Activated gamma-delta T cell treated with anti-CD3 and anti-CD28 coated beads, Interleukin-2, amount 50 U/mL, for 16 hours (primary cell): ENCODE results near the gene CSMD2.

ENCODE experiments used
- DNase-seq: peaks from one replicate; pipeline ENCODE4 v3.0.0-alpha.2; 2020; ENCODE audit warnings: low read depth

Gene CSMD2

DNA sequence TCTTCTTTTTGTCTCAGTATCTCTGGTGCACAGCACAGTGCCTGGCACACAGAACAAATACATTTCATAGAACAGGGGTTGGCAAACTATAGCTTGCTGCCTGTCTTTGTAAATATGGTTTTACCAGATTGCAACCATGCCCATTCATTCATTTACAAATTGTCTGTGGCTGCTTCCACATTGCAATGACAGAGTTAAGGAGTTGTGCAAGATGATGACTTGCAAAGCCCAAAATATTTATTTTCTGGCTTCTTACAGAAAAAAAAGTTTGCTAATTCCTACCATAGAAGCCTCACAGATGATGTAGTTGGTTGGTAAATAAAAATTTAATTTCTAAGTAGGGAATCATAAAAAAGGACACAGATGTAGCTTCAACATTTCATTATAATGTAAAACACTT lies 312.3 kb downstream of the CSMD2 start:
- DNase-seq = no peak

DNA sequence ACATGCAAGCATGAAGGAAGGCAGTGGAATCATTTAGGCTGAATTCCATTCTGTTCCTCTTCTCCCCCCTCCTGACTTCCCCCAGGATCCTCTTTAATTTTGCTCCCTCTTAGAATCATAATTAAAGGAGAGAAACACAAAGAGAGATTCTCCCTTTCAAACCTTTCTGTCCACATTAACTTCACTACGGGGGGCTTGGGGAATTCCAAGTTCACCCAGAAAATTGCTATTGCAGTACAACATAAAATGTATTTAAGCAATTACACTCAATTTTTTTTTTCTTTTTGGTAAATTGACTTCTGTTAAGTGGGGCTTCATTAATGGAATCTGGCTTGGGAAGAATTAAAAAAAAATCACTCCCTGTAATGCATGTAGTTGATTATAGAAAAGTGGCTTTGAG lies 314.5 kb downstream of the CSMD2 start:
- no peak for DNase-seq

DNA sequence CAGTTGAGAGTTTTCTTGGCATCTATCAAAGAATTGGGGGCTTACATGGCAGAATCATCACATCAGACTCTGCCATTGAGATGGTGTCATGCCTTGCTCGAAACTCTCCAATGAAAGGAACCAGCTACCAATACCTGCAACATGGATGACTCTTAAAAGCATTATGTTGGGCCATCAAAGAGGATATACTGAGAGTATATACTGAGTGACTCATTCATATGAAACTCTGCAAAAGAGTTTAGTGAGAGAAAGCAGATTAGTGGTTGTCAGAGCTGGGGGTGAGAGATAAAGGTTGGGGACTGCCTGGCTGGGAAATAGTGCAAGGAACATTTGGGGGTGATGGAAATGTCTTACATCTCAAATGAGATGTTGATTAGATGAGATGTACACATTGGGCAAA lies 315.8 kb downstream of the CSMD2 start:
- no peak for DNase-seq

DNA sequence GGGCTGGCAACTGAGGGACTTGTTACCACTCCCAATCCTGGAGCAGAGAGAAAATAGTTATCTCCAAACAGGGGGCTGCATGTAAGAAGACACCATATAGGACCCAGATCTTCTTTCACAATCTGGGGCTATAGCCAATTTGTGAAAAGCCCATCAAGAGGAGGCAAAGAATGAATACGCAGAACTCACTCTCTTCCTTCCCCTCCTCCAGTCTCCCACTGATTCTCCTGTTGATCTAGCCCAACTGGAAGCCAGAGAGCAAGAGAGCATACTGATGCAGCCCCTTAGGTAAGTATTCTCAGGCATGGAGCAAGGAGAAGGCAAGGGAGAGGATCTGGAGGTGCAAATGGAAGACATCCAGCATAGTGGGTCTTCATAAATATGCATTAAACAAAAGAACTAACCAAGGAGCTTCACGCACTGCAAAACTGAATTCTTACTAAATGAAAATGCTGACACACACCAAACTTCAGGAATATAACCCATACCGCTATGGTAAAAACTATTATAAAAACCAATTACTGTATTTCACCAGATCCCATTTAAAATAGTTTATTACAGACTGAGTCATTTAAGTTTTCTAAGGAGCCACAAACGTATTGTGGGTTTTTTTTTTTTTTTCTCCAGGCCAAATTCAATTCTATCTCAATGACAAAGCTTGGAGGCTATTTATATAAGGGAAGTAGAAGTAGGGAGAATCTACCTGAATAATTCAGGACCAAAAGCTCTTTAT lies 316.7 kb downstream of the CSMD2 start:
- no peak for DNase-seq

DNA sequence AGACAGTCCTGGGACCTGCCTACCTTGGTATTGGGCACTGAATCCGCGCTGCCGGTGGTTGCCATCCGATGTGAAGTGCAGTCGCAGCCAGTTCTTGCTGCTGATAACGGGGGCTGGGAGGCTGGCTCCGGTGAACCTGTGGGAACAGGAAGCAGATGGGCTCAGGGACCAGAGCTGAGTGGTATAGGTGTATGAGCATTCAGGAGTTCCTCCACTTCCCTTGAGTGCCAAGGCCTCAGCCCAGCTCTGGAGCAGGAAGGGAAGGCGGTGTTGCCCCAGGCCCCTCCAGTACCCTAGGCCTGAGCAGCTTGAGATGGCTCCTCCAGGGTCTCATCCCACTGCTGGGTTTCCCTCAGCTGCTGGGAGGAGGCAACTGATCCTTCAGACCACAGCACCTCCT lies 318.2 kb downstream of the CSMD2 start:
- DNase-seq = no peak

DNA sequence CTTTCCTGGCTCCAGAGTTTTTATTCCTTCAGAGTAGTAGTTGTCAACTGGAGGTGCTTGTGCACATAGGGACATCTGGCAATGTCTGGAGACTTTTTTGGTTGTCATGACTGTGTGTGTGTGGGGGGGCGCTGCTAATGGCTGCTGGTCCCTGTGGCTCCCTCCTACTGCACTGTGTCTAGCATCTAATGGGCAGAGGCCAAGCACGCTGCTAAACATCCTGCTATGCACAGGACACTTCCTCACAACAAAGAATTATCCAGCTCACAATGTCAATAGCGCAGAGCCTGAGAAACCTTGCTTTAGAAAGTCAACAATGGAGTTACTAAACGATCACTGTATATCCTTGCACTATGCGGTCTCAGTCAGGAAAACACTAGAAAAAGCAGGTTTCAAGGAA lies 320.9 kb downstream of the CSMD2 start:
- no peak for DNase-seq

DNA sequence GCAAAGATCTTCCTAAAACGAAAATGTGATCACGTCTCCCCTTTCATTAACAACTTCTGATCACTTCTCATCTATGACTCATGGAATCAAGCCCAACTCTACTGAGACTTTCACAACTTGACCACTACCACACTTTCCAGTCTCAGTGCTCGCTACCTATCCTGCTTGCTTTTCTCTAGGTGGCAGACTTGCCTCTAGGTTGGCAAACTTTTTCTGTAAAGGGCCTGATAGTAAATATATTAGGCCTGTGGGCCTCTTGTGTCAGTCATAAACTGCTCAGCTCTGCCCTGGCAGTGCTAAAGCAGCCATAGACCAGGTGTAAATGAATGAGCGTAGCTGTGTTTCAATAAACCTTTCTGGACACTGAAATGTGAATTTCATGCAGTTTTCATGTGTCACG lies 322.7 kb downstream of the CSMD2 start:
- DNase-seq = no peak

DNA sequence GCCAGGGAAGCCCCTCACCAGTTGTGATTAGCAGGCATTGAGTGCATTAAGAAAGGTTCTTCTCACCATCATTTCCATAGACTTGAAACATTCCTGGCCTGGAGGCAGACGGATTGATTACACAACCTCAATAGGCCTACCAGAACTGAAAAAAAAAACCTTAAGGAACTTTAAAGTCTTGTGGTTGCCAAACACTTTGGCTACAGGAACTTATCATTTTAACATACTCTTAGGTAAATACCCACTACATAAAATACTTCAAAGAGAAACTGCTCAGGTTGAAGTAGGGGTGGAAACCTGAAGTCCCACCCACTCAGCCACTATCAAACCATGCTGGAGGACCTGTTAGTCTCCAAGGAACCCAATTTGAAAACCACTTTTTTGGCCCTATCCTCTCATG lies 323.5 kb downstream of the CSMD2 start:
- no peak for DNase-seq

DNA sequence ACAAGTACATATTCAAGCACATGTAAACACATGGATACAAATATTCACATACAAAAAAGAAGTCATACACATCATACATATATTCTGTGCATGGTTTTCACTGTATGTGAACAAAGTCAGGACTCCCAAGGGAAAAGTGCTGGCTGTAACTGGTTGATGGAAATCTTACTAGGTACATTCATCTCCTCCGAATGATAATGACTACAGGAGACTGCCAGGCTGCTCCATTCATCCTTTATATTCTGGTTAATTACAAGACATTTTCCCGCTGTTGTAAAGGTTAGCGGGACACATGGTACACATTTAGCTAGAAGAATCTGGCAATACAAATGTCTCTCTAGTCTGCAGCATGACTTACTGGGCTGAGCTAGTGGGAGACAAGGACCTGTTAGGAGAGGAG lies 327.4 kb downstream of the CSMD2 start:
- no peak for DNase-seq

DNA sequence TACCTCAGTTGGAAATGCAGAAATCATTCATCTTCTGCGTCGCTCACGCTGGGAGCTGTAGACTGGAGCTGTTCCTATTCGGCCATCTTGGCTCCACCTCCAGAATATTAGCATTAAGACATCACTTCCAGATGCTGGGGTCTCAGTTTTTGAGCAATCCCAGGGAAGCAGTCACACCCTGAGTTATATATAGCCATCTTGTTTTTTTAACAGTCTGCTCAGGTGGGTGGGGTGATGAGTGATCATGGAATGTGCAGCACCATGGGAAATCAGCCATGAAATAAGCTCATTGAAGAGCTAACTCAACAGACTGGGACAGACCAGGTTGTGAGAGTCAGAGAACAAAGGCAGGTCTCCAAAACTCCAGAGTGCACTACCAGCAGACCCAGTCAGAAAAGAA lies 328.1 kb downstream of the CSMD2 start:
- DNase-seq = no peak

DNA sequence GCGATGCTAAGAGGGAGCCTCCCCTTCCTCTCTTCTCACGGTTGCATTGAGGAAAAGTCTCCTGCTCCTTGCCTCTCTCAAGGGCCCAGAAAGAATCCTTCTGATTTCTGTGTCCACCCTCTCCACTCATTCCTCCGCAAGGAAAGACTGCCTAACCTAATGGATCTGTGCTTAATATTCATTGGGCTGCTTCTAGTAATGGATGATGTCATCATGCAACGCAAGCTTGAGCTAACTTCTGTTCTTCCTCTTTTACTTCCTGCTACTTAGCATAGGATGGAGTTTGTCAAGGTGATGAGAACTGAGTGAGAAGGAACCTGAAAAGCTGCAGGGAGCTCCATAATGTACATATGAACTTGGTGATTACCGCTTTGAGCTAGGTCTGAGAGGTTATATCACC lies 336.4 kb downstream of the CSMD2 start:
- DNase-seq = no peak

DNA sequence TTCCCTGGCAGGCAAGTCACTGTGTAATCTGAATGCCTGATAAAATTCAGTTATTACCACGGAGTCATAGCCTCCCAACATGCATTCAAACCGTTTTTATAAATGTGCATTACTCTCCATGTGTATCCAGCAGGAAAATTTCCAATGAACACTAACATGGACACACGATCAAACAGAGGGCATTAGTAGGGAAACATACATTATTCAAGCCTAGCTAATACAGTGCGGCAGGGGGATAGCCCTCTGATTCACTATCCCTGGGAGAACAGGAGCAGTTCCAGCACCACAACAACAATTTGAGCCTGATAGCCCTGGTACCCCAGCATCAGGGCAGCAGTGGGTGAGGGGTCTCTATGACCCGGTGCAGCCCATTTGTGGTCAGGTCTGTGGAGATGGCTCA lies 337.0 kb downstream of the CSMD2 start:
- DNase-seq = no peak

DNA sequence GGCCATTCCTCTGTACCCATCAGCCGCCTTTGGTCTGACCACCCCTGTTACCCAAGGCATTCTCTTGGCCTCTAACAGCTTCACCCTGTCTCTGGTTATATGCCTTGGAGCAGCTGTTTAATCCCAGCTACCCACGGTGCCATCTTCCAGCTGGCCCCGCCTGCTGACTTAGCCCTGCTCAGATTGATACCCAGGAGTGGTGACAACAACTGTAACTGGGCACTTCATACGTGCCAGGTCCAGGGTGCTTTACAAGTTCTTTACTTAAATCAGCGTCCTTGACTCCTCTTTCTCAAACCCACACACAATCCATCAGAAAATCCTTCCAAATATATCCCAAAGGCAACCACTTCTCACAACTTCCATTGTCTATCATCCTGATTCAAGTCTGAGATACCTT lies 338.3 kb downstream of the CSMD2 start:
- DNase-seq = no peak

DNA sequence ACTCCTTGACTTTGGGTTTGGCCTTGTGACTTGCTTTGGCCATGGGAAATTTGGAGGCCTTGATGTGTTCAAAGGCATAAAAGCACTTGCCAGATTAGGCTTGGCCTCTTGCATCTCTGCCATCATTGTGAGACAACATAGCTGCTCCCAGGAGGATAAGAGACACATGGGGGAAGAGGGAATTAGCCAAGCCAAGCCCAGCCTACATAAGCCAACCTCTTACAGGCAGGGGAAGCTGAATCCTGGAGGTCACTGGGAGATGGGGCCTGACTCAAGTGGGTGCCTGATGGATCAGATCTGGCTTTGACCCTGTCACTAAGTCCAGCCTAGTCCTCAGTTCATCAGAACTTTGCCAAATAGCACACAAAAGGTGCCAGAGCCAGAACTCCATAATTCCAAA lies 338.7 kb downstream of the CSMD2 start:
- DNase-seq = no peak

DNA sequence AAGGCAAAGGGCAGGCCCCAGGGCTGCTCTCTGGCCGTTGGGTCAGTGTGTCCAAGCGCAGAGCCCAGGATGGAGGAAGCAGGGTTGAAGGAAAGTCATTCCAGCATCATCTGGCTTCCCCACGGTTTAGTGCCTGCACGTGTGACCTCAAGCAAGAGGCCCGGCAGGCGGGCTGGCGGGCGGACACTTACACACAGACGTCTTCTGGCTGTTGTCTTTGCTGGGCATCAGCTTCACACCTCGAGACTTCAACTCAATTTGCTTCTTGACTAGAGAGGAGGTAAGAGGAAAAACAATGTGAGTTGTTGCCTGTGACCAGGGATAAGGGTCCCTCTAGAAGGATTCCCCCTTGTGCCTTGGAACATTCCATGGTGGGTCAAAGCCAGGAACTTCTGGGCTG lies 339.5 kb downstream of the CSMD2 start:
- no peak for DNase-seq

DNA sequence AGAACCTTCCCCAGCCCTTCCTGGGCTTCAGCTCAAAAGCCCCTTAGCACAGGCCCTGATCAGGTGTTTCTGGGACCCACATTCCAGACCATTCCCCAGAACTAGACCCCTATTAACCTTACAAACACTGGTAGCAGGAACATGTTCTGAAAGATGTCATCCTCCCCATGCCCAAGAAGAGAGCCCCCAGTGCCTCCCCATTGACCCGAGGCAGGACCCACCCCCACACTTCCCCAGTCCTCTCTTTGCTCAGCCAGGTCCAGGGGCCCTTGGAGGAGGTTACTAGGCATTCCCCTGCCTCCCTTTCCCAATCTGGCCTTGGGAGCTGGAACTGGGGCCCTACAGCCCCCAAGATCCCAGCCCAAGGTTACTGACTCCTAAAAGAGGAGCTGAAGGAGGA lies 340.1 kb downstream of the CSMD2 start:
- DNase-seq = no peak

DNA sequence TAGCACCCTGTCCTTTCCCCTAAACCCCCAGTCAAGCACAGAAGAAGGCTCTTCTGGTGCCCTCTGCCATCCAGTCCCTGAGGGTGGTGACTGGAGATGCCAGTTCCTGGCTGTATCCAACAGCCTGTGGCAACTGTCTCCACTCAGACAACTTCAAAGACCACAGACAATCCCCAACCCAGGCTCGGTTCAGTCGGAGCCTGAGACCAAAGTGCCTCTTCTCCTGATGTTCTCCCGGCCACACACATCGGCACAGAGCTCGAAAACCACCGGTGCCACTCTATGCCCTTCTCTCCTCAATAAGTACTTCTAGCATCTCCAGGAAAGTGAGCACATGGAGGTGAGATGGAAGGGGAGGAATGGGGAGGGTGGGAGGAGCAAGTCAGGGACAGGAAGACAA lies 340.7 kb downstream of the CSMD2 start:
- no peak for DNase-seq

DNA sequence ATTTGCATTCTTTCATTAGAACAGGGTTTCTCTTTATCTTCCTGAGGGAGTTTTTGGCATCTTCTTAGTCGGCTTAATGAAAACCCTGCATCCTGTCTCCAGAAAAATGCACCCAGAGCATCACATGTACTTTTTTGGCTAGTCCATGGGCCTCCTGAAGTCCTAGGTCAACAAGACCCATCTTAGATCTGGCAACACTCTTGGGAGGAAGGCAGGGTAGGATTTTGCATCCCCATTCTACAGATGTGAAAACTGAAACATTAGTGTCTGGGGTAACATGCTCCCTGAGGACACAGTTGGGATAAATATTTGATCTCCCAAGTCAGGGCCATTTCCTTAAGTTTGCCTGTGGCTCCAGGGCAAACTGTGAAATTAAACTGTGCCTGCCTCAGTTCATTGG lies 341.2 kb downstream of the CSMD2 start:
- no peak for DNase-seq

DNA sequence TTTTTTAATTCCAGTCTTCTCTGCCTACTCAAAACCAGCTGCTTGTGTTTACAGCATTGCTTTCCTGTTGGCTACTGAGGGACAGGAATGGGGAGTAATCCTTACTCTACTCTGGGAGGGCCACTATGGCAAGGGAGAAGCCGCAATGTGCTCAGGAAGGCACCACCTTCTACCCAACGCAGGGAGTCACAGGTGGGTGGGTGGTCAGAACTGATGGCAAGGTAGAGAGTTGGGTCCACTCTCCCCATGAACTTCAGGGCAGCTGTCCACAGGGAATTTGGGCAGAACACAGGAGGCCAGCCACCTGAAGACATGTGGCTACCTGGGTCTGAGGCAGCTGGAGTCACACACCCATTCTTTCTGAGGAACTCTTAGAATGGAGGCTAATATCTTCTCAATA lies 341.6 kb downstream of the CSMD2 start:
- DNase-seq = no peak

DNA sequence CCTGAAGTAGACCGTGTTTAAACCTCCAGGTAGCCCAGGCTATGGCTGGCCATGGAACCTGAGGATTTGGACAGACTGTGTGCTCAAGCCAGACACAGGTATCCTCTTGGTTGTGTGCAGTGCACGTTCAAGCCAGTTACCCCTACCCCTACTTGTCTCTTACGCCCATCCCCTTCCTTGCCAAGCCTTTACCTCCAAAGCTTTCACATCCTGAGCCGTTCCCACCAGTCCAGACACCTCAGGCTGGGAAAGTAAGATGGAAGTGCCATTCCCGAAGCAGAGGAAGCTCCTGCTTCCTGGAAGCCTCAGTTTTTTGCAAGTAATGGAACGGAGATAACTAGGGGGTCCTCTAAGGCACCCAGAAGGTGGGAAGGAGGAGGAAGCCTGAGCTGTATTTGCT lies 342.6 kb downstream of the CSMD2 start:
- no peak for DNase-seq

DNA sequence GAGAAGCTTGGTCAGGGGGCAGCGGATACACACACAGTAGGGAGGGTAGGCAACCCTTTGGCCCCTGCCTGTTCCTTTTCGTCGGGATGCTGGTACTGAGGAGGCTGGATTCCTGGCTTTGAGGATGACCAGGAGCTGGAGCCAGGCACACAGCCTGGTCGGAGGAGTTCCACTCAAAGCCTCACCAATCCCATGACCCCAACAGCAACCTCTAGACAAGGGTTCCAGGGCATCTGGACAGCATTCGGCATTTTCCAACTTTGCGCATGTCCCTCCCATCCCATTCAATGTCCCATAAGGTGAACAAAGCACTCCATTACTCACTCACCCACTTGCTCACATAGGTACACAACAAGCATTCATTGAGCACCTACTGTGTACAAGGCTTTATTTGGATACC lies 343.7 kb downstream of the CSMD2 start:
- no peak for DNase-seq

DNA sequence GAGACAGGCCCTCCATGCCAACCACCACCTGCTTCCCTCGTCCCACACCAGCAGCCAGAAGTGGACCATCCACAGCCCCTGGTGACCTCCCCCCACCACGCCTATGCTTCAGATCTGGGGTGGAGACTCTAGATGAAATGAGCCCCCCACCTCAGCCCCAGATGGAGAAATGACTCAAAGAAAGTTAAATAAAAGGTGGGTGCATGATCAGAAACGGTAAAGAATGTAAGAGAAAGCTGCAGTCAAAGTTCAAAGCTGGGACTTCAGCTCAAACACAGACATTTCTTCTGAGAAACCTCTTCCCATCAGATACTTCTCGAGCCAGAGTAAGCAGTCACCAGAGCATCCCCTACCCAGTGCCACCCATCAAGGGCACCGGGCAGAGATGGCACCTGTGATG lies 344.2 kb downstream of the CSMD2 start:
- DNase-seq = no peak

DNA sequence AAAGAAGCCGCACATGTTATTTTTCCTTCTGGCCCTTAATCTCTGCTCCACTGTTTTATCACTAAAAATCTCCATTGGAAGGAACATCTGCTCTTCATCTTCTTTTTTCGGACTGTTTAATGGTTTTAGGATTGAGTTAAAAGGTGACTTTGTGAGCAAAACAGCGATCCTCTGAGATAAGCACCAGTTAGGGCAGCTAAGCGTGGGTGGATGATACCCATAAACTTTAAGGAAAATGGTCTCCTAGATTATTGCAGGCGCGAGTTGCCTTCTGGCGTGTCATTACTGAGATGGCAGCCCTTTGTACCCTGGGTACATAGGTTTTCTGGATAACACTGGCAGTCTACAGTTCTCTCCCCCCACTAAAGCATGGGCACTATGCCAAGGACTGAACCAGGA lies 345.1 kb downstream of the CSMD2 start:
- no peak for DNase-seq

DNA sequence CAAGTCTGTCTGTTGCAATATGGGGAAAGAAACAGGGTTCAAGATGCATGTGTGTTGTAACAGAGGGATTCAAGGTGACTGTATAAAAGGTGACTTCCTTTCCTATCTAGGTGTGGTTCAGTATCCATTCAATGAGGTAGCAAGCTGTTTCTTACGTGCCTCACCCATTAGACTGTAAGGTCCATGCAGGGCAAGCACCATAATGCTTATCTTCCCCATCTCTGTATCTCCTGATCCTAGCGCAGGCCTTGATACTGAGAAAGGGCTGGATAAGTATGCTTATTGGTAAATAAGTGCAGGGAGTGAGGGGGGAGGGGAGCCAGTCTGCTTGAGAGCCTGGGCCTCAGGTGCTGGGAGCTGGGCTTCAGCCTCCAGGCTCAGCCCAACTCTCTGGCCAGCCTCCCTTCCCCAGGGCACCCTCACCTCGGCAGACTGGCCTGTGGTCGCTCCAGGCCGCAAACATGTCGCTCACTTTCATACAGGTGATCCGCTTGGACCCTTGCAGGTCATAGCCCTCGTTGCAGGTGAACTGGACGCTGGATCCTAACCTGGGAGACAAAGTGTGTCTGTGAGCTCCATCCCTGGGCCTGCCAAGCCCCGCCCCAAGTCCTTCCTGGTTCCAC lies 345.6 kb downstream of the CSMD2 start:
- no peak for DNase-seq
